K562 (cell line): Measurements from ENCODE around the gene TNFRSF18. TPM values are rescaled to one million over a fixed set of nuclear protein-coding genes. Genes with fewer than 3 reads are reported as not detected.

Source experiments
- ATAC-seq: fragments of 200-7000 bp; cut with Tn5 transposase; 3 replicates; pipeline ENCODE4 v1.9.1; 2020; ENCODE audit warnings: moderate library complexity
- BruUV-seq: library from RNA; stranded (reverse); fragments of 400-500 nt; replicated peaks from 2 replicates; lab custom pipeline; 2021; lab: Mats Ljungman, UMichigan
- CTCF ChIA-PET: fragments of 300-600 bp; formaldehyde crosslinking; extraction: SDS; loops from one replicate; lab custom pipeline; 2021; ENCODE audit warnings: low intra/inter-chr PET ratio; lab: Yijun Ruan, JAX
- POLR2A ChIA-PET: fragments of 300-600, 350-650 bp; sonication (Branson Sonifier 250); formaldehyde crosslinking; extraction: SDS; loops from one replicate; lab custom pipeline; 2021; ENCODE audit warnings: antibody characterized with exemption, inconsistent platforms; lab: Yijun Ruan, JAX
- DNase-seq, 4 experiments: peaks; one replicate each; pipeline versions ENCODE4 v3.0.0 to v3.0.0-alpha.2; 2011 to 2018; ENCODE audit warnings: low spot score in 3 of 4, mixed read lengths in 3 of 4; ENCODE audit errors: extremely low read depth in 1 of 4
- FAIRE-seq: peaks from 2 replicates; lab custom pipeline; 2011; peaks lifted over from hg19 to GRCh38; lab: Jason Lieb, UNC
- H2AFZ ChIP-seq: 2 replicates; pipeline ENCODE4 v1.6.0; 2011; ENCODE audit warnings: low read depth, low read length, control low read depth, inconsistent platforms
- H3K27ac ChIP-seq: fragments of 200-600 bp; 3 replicates; pipeline ENCODE4 v1.8.0; 2011; ENCODE audit warnings: low read depth, mild to moderate bottlenecking, control low read depth, inconsistent platforms, low read length, moderate library complexity, mixed read lengths; ENCODE audit errors: extremely low read depth
- H3K27me3 ChIP-seq, 2 experiments: fragments of 300-600 bp in 1 of 2; 2 replicates in 1 of 2; 3 replicates in 1 of 2; pipeline versions ENCODE4 v1.6.0 to v1.8.0; 2011; ENCODE audit warnings: inconsistent platforms in 2 of 2, low read length in 2 of 2, mild to moderate bottlenecking in 1 of 2, mixed read lengths in 1 of 2, moderate library complexity in 1 of 2; ENCODE audit not compliant: control insufficient read depth in 2 of 2, insufficient read depth in 2 of 2
- H3K36me3 ChIP-seq: fragments of 300-600 bp; 3 replicates; pipeline ENCODE4 v1.8.0; 2011; ENCODE audit warnings: mild to moderate bottlenecking, low read length, inconsistent platforms; ENCODE audit not compliant: control insufficient read depth, insufficient read depth
- H3K4me1 ChIP-seq, 2 experiments: fragments of 200-600 bp in 1 of 2; replicated peaks in 1 of 2; 2 replicates in 1 of 2; 3 replicates in 1 of 2; pipeline versions ENCODE4 v1.5.1 to v1.8.0; 2011; ENCODE audit warnings: inconsistent platforms in 2 of 2, low read length in 2 of 2, mild to moderate bottlenecking in 1 of 2, mixed read lengths in 1 of 2, moderate library complexity in 1 of 2; ENCODE audit not compliant: control insufficient read depth in 2 of 2, insufficient read depth in 2 of 2
- H3K4me2 ChIP-seq: 2 replicates; pipeline ENCODE4 v1.6.1; 2011; ENCODE audit warnings: low read length, control low read depth, inconsistent platforms, mixed read lengths; ENCODE audit not compliant: insufficient read depth
- H3K4me3 ChIP-seq: fragments of 200-600 bp; sonication (generic), shearing (Covaris generic); 2 replicates; pipeline ENCODE4 v1.5.1; 2016; ENCODE audit warnings: control low read depth, inconsistent platforms
- H3K79me2 ChIP-seq: fragments of 200-600 bp; 3 replicates; pipeline ENCODE4 v1.8.0; 2011; ENCODE audit warnings: low read length, inconsistent platforms; ENCODE audit not compliant: control insufficient read depth, insufficient read depth
- H3K9ac ChIP-seq, 2 experiments: 2 replicates each; pipeline versions ENCODE4 v1.6.0 to v1.6.1; 2011; ENCODE audit warnings: low read depth in 2 of 2, low read length in 2 of 2, control low read depth in 1 of 2, inconsistent platforms in 1 of 2, mild to moderate bottlenecking in 1 of 2, mixed read lengths in 1 of 2; ENCODE audit not compliant: insufficient read depth in 1 of 2
- H3K9me1 ChIP-seq: one replicate; pipeline ENCODE4 v1.6.0; 2011; ENCODE audit warnings: inconsistent platforms, mild to moderate bottlenecking, low read length, moderate library complexity; ENCODE audit not compliant: control insufficient read depth, insufficient read depth
- H3K9me3 ChIP-seq: replicated peaks from 2 replicates; pipeline ENCODE4 v1.5.1; 2011; ENCODE audit warnings: low read depth, low read length, inconsistent platforms; ENCODE audit not compliant: control insufficient read depth, insufficient read depth
- H4K20me1 ChIP-seq: replicated peaks from 2 replicates; pipeline ENCODE4 v1.6.1; 2011; ENCODE audit warnings: low read length, inconsistent platforms, mixed read lengths; ENCODE audit not compliant: control insufficient read depth, insufficient read depth
- BCOR ChIP-seq: fragments of 450-650 bp; IDR thresholded peaks from 2 replicates; pipeline ENCODE4 v1.6.1; 2016
- CBFB ChIP-seq: sonication (generic); formaldehyde crosslinking; IDR thresholded peaks from 2 replicates; pipeline ENCODE4 v1.4.0; 2020; ENCODE audit warnings: mild to moderate bottlenecking, missing genetic modification reagents
- CBX1 ChIP-seq: sonication (generic); IDR thresholded peaks from 2 replicates; pipeline ENCODE4 v1.6.1; 2016; ENCODE audit warnings: antibody characterized with exemption, low read depth, mild to moderate bottlenecking
- E2F5 ChIP-seq: sonication (generic); formaldehyde crosslinking; IDR thresholded peaks from 2 replicates; pipeline ENCODE4 v1.8.0; 2022; ENCODE audit warnings: mild to moderate bottlenecking, missing genetic modification reagents
- EZH2 ChIP-seq: IDR thresholded peaks from 2 replicates; pipeline ENCODE4 v1.6.1; 2012; ENCODE audit warnings: low read depth, mild to moderate bottlenecking, inconsistent platforms, low read length, borderline replicate concordance
- HNRNPL ChIP-seq: fragments of 200-400 bp; formaldehyde crosslinking; IDR thresholded peaks from 2 replicates; pipeline ENCODE4 v1.6.1; 2017; ENCODE audit warnings: low read depth, mild to moderate bottlenecking, low read length
- KDM1A ChIP-seq, 2 experiments: fragments of 450-650 bp; IDR thresholded peaks; 2 replicates each; pipeline ENCODE4 v1.6.1; 2016; ENCODE audit warnings: mild to moderate bottlenecking in 2 of 2
- RCOR1 ChIP-seq, 2 experiments: IDR thresholded peaks; 2 replicates each; pipeline ENCODE4 v1.6.1; 2012; ENCODE audit warnings: low read depth in 2 of 2, low read length in 2 of 2, borderline replicate concordance in 1 of 2, improper control_type of control experiment in 1 of 2
- SMARCA5 ChIP-seq: fragments of 450-650 bp; IDR thresholded peaks from 2 replicates; pipeline ENCODE4 v1.6.1; 2016
- SRSF3 ChIP-seq: fragments of 200-400 bp; formaldehyde crosslinking; IDR thresholded peaks from 2 replicates; pipeline ENCODE4 v1.6.1; 2016; ENCODE audit warnings: mild to moderate bottlenecking, low read length, moderate library complexity; ENCODE audit not compliant: insufficient read depth
- ZBTB1 ChIP-seq: sonication (generic); formaldehyde crosslinking; IDR thresholded peaks from 2 replicates; pipeline ENCODE4 v1.8.1; 2023; ENCODE audit warnings: missing genetic modification reagents, low read depth, mild to moderate bottlenecking, borderline replicate concordance
- ZBTB7A ChIP-seq: IDR thresholded peaks from 2 replicates; pipeline ENCODE4 v1.6.1; 2011; ENCODE audit warnings: low read depth, mild to moderate bottlenecking, low read length, moderate library complexity, borderline replicate concordance; ENCODE audit not compliant: control insufficient read depth
- ZFP36 ChIP-seq: fragments of 150-350 bp; IDR thresholded peaks from 2 replicates; pipeline ENCODE4 v1.6.1; 2018; ENCODE audit warnings: low read length, low read depth; ENCODE audit not compliant: partially characterized antibody
- ZNF263 ChIP-seq: sonication (generic); formaldehyde crosslinking; IDR thresholded peaks from 2 replicates; pipeline ENCODE4 v1.8.0; 2022; ENCODE audit warnings: mild to moderate bottlenecking, missing genetic modification reagents, borderline replicate concordance
- ZNF436 ChIP-seq: fragments of 250-450, 450-650 bp; sonication (Bioruptor Pico); formaldehyde crosslinking; IDR thresholded peaks from 2 replicates; pipeline ENCODE4 v1.7.0; 2020; ENCODE audit warnings: mild to moderate bottlenecking
- WGBS: fragments of 100-300 bp; shearing (Covaris generic); methylation state at CpG from one replicate; pipeline ENCODE4 v1.1.6; 2016; ENCODE audit warnings: low coverage, mixed read lengths; ENCODE audit not compliant: insufficient coverage; ENCODE audit errors: missing lambda C conversion rate; 5-methylcytosine and 5-hydroxymethylcytosine counted together
- in situ Hi-C: fragments of 300-500 bp; cut with MboI; formaldehyde crosslinking; loops from 4 replicates; pipeline ENCODE4 v1.15.0; 2018; ENCODE audit warnings: inconsistent platforms, mixed read lengths
- intact Hi-C: fragments of 100-400 bp; cut with micrococcal nuclease; formaldehyde crosslinking; loops from 2 replicates; pipeline ENCODE4 v1.14.2; 2022
- polyA plus RNA-seq, 8 experiments: library from polyadenylated mRNA; depleted of rRNA in 4 of 8; stranded (reverse) in 5 of 8; unstranded in 3 of 8; fragments of >200 nt; fragmentation: Nextera tagmentation in 2 of 8; fragmentation: Illumina TruSeq in 1 of 8; extraction: Ambion mirVana in 2 of 8; extraction: Trizol in 1 of 8; gene quantifications; 2 replicates each; pipeline versions ENCODE4 v1.2.1 to v1.2.3, GENCODE V29; 2011 to 2014; ENCODE audit warnings: inconsistent platforms in 1 of 8, missing spikeins in 1 of 8
- total RNA-seq, 7 experiments: library from RNA; depleted of rRNA in 6 of 7; stranded (reverse); fragments of >200 nt in 6 of 7; fragmentation: Illumina TruSeq in 2 of 7; extraction: Trizol in 2 of 7; gene quantifications; 2 replicates each; pipeline versions ENCODE4 v1.2.1 to v1.2.3, GENCODE V29; 2011 to 2021; ENCODE audit warnings: low replicate concordance in 1 of 7
- TF ChIP-seq, protein P1 (sequence below), 2 experiments: IDR thresholded peaks; 2 replicates each; pipeline ENCODE4 v1.6.1; 2011; ENCODE audit warnings: borderline replicate concordance in 1 of 2, control low read depth in 1 of 2, low read depth in 1 of 2, low read length in 1 of 2, mild to moderate bottlenecking in 1 of 2, mixed read lengths in 1 of 2, moderate library complexity in 1 of 2; ENCODE audit not compliant: insufficient read depth in 1 of 2, insufficient read length in 1 of 2, poor library complexity in 1 of 2, severe bottlenecking in 1 of 2; ENCODE audit errors: extremely low read depth in 1 of 2

Gene TNFRSF18
- total and polyA plus RNA-seq, 9 of the 15 experiments (the other 6 are each of a cell fraction or from before 2014, with no cell fraction given): 0.24 to 0.27 TPM; not detected in 7

DNA sequence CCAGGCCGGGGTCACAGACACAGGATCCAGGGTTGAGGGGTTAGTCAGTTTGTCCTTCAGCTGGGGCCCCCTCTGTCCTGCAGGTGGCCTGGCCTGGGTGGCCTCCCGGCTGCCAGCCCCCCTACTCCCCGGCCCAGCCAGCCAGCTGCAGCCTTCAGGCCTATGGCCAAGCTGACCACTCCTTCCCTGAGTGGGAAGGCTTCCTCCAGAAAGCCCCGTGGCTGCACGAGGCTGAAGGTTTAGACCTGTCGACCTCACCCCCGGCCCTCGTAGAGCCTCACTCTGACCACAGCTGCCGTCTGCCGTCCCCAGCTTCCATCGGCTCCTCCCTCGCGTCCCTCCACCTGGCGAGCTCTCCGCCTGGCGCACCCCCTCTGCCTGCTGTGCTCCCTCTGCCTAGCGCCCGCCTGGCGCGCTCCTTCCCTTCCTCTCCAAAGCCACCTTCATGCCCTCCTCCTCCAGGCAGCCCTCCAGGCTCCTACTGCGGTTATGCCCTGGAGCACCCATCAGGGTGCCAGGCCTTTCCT is 23.1 kb downstream of the TNFRSF18 start:
- in situ Hi-C loops: no loop called here
- FAIRE-seq: no peak
- Histone ChIP-seq H3K4me3 (no peak overlapping the region), H3K9me3 (no peaks in the 10 kb centered on the region), H3K9ac (no peak overlapping the region; a peak in 1 of 4 replicates), H3K4me2 (no peak overlapping the region), H3K36me3 (no peaks in the 10 kb centered on the region), H3K27me3 (peaks cover 10 to 24% of the 10 kb centered on the region in 2 experiments; a peak in 4 of 5 replicates), H3K9me1 (no peaks in the 10 kb centered on the region), H3K27ac (no peak overlapping the region), H2AFZ (no peak overlapping the region), H3K79me2 (no peaks in the 10 kb centered on the region), H3K4me1 (peaks cover 10 to 70% of the 10 kb centered on the region in 2 experiments), H4K20me1 (no peaks in the 10 kb centered on the region)
- DNase-seq: no peak
- CTCF ChIA-PET: no interaction called here
- POLR2A ChIA-PET: interaction anchor here (0.6 to 1.0 kb wide), 2 partner anchors 28 to 403 kb away, joined by 3 to 4 read pairs; no protein-coding TSS in a partner anchor
- 68% methylated on average over 21 of the region's 21 CpGs for WGBS
- no TSS peak for BruUV-seq
- ATAC-seq: no peak
- TF ChIP-seq ZNF436 (peak; percentile 59; the same call in 1 of the 2 replicates), SRSF3 (no peak), CBX1 (peak; percentile 49; the same call in 1 of the 2 replicates), BCOR (peak; percentile 88), KDM1A (IDR thresholded peaks at IDR 0.05) (peak; percentile 40 to 74; a peak in 3 of 4 replicates), ZFP36 (peak; percentile 97), HNRNPL (0 out of 2 replicates have a peak, but pooled peaks have one; percentile 2), ZBTB1 (CRISPR knock-in tag) (0 out of 2 replicates have a peak, but pooled peaks have one; percentile 34), RCOR1 (IDR thresholded peaks at IDR 0.05; ENCODE audit: borderline replicate concordance in 1 of 2, low read depth in 2 of 2, low read length in 2 of 2) (no peak), ZNF263 (peak; percentile 31; the same call in 1 of the 2 replicates), SMARCA5 (peak; percentile 81), EZH2 (no peak), CBFB (CRISPR knock-in tag) (no peak), E2F5 (CRISPR knock-in tag) (no peak), ZBTB7A (peak; percentile 39; the same call in 1 of the 2 replicates)
- TF ChIP-seq, protein P1, sequence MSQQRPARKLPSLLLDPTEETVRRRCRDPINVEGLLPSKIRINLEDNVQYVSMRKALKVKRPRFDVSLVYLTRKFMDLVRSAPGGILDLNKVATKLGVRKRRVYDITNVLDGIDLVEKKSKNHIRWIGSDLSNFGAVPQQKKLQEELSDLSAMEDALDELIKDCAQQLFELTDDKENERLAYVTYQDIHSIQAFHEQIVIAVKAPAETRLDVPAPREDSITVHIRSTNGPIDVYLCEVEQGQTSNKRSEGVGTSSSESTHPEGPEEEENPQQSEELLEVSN (IDR thresholded peaks at IDR 0.05; ENCODE audit: borderline replicate concordance in 1 of 2, extremely low read depth in 1 of 2, insufficient read depth in 1 of 2, insufficient read length in 1 of 2, low read depth in 1 of 2, low read length in 1 of 2, poor library complexity in 1 of 2, severe bottlenecking in 1 of 2): peak in 1 of 2 experiments; percentile 36
- intact Hi-C loops: no loop called here
